GM21619 (cell line): ENCODE data around the gene PGR.

ENCODE experiments used
- ATAC-seq: cut with Tn5 transposase; IDR thresholded peaks from one replicate; pipeline ENCODE4 v1.9.1; 2021; ENCODE audit not compliant: unreplicated experiment

The PGR gene

GRCh38 chr11:101129203-101129943 is at the start of gene PGR:
Gene PGR (minus strand): TSS chr11:101129813. CDS start chr11:101129070, 743 bp downstream.
- no peak for ATAC-seq

- no peak for ATAC-seq
These were observed 46.8 kb upstream of the PGR start for GRCh38 chr11:101176381-101176780.

- ATAC-seq: no peak
These were observed 40.3 kb upstream of the PGR start for GRCh38 chr11:101169944-101170343.

- ATAC-seq: no peak
These were observed 36.4 kb upstream of the PGR start for GRCh38 chr11:101166038-101166437.

GRCh38 chr11:101158119-101158518 is 28.5 kb upstream of the PGR start:
- ATAC-seq: no peak

GRCh38 chr11:101138245-101138930 is 8.8 kb upstream of the PGR start:
- no peak for ATAC-seq

GRCh38 chr11:101133190-101133589 is 3.6 kb upstream of the PGR start:
- no peak for ATAC-seq

GRCh38 chr11:101128571-101129202 is 926 bp downstream of the PGR start:
- ATAC-seq: no peak

GRCh38 chr11:101127699-101128570 is 1.7 kb downstream of the PGR start:
- ATAC-seq: no peak

- ATAC-seq: no peak
These were observed 2.4 kb downstream of the PGR start for GRCh38 chr11:101127197-101127698.

GRCh38 chr11:101126551-101127196 is 2.9 kb downstream of the PGR start:
- ATAC-seq: no peak

GRCh38 chr11:101115671-101116160 is 13.9 kb downstream of the PGR start:
- ATAC-seq: no peak

GRCh38 chr11:101113540-101113939 is 16.1 kb downstream of the PGR start:
- no peak for ATAC-seq

- no peak for ATAC-seq
These were observed 24.9 kb downstream of the PGR start for GRCh38 chr11:101104716-101105115.

- ATAC-seq: no peak
These were observed 26.2 kb downstream of the PGR start for GRCh38 chr11:101103433-101103832.

- ATAC-seq: no peak
These were observed 29.0 kb downstream of the PGR start for GRCh38 chr11:101100601-101101000.

- no peak for ATAC-seq
These were observed 33.4 kb downstream of the PGR start for GRCh38 chr11:101096036-101096704.

GRCh38 chr11:101091781-101092180 is 37.8 kb downstream of the PGR start:
- no peak for ATAC-seq

- no peak for ATAC-seq
These were observed 38.8 kb downstream of the PGR start for GRCh38 chr11:101090679-101091270.
